Measurements from ENCODE around the gene GALNT2.

The GALNT2 gene

GRCh38 chr1:230243583-230244353 lies 176.7 kb downstream of the GALNT2 start:
- DNase-seq: no peak

- DNase-seq: no peak
Measured at GRCh38 chr1:230246551-230246950, 179.5 kb downstream of the GALNT2 start.

GRCh38 chr1:230248016-230248888 lies 181.2 kb downstream of the GALNT2 start:
- DNase-seq: no peak

GRCh38 chr1:230248889-230249270 lies 181.8 kb downstream of the GALNT2 start:
- DNase-seq: no peak

GRCh38 chr1:230249695-230250480 lies 182.8 kb downstream of the GALNT2 start:
- DNase-seq: no peak

GRCh38 chr1:230250666-230251065 lies 183.6 kb downstream of the GALNT2 start:
- DNase-seq: no peak

- no peak for DNase-seq
Measured at GRCh38 chr1:230251644-230252191, 184.7 kb downstream of the GALNT2 start.

GRCh38 chr1:230253150-230253549 lies 186.1 kb downstream of the GALNT2 start:
- no peak for DNase-seq

GRCh38 chr1:230254265-230254664 lies 187.2 kb downstream of the GALNT2 start:
- no peak for DNase-seq

- DNase-seq: no peak
Measured at GRCh38 chr1:230255116-230255515, 188.1 kb downstream of the GALNT2 start.

- no peak for DNase-seq
Measured at GRCh38 chr1:230255991-230256390, 189.0 kb downstream of the GALNT2 start.

- no peak for DNase-seq
Measured at GRCh38 chr1:230256896-230257295, 189.9 kb downstream of the GALNT2 start.

- DNase-seq: no peak
Measured at GRCh38 chr1:230259621-230260020, 192.6 kb downstream of the GALNT2 start.

- no peak for DNase-seq
Measured at GRCh38 chr1:230260831-230261230, 193.8 kb downstream of the GALNT2 start.

GRCh38 chr1:230261928-230262650 lies 195.1 kb downstream of the GALNT2 start:
- no peak for DNase-seq

GRCh38 chr1:230262867-230263567 lies 196.0 kb downstream of the GALNT2 start:
- DNase-seq: no peak

- DNase-seq: no peak
Measured at GRCh38 chr1:230263568-230264195, 196.6 kb downstream of the GALNT2 start.

GRCh38 chr1:230264342-230264741 lies 197.3 kb downstream of the GALNT2 start:
- no peak for DNase-seq

- DNase-seq: no peak
Measured at GRCh38 chr1:230265200-230266115, 198.4 kb downstream of the GALNT2 start.

GRCh38 chr1:230266456-230266855 lies 199.4 kb downstream of the GALNT2 start:
- no peak for DNase-seq
